MG63 (cell line): ENCODE measurements around the gene LRRC72. TPM values are rescaled to one million over a fixed set of nuclear protein-coding genes. Genes with fewer than 3 reads are reported as not detected.

Experiments
- DNase-seq: peaks from one replicate; pipeline ENCODE4 v3.0.0-alpha.2; 2020
- H3K27me3 ChIP-seq: fragments of 250-450 bp; sonication (Bioruptor Pico); 2 replicates; pipeline ENCODE4 v1.5.1; 2020; ENCODE audit warnings: mild to moderate bottlenecking, moderate library complexity
- H3K36me3 ChIP-seq: fragments of 250-450 bp; sonication (Bioruptor Pico); 2 replicates; pipeline ENCODE4 v1.5.1; 2020; ENCODE audit warnings: mild to moderate bottlenecking, moderate library complexity
- H3K4me3 ChIP-seq: fragments of 250-450 bp; sonication (Bioruptor Pico); 2 replicates; pipeline ENCODE4 v1.5.1; 2020; ENCODE audit warnings: mild to moderate bottlenecking, moderate library complexity
- H3K9me3 ChIP-seq: fragments of 250-450 bp; sonication (Bioruptor Pico); 2 replicates; pipeline ENCODE4 v1.5.1; 2020; ENCODE audit warnings: mild to moderate bottlenecking, moderate library complexity
- total RNA-seq: library from RNA; depleted of rRNA; stranded (reverse); fragments of >200 nt; shearing (Covaris generic); gene quantifications from 2 replicates; pipeline ENCODE4 v1.2.3, GENCODE V29; 2014; ENCODE audit warnings: low replicate concordance

Gene LRRC72
- total RNA-seq, 1 experiment from 2014 or later, result not detected

GRCh38 chr7:16558761-16559302, 32.2 kb downstream of the LRRC72 start:
- H3K36me3 ChIP-seq, result no peaks in the 10 kb centered on the region
- no peaks in the 10 kb centered on the region for H3K27me3 ChIP-seq
- peak; percentile 2 for DNase-seq
- H3K9me3 ChIP-seq, result no peaks in the 10 kb centered on the region
- H3K4me3 ChIP-seq, result no peak overlapping the region

GRCh38 chr7:16559497-16560179, 33.0 kb downstream of the LRRC72 start:
- Histone ChIP-seq H3K9me3 (no peaks in the 10 kb centered on the region), H3K4me3 (no peak overlapping the region), H3K36me3 (no peaks in the 10 kb centered on the region), H3K27me3 (no peaks in the 10 kb centered on the region)
- no peak for DNase-seq

- DNase-seq, result no peak
- Histone ChIP-seq H3K4me3 (no peak overlapping the region), H3K27me3 (no peaks in the 10 kb centered on the region; the same call in 1 of the 2 replicates), H3K36me3 (no peaks in the 10 kb centered on the region), H3K9me3 (no peaks in the 10 kb centered on the region)
These were observed 35.3 kb downstream of the LRRC72 start for GRCh38 chr7:16561943-16562342.

GRCh38 chr7:16562456-16563220, 36.0 kb downstream of the LRRC72 start:
- Histone ChIP-seq H3K9me3 (no peaks in the 10 kb centered on the region), H3K4me3 (no peak overlapping the region), H3K36me3 (no peaks in the 10 kb centered on the region), H3K27me3 (no peaks in the 10 kb centered on the region; the same call in 1 of the 2 replicates)
- no peak for DNase-seq

GRCh38 chr7:16563281-16564022, 36.8 kb downstream of the LRRC72 start:
- no peak for DNase-seq
- Histone ChIP-seq H3K27me3 (no peaks in the 10 kb centered on the region; the same call in 1 of the 2 replicates), H3K36me3 (no peaks in the 10 kb centered on the region), H3K4me3 (no peak overlapping the region), H3K9me3 (no peaks in the 10 kb centered on the region)

- no peak overlapping the region for H3K4me3 ChIP-seq
- H3K27me3 ChIP-seq, result no peaks in the 10 kb centered on the region; the same call in 1 of the 2 replicates
- H3K9me3 ChIP-seq, result no peaks in the 10 kb centered on the region
- H3K36me3 ChIP-seq, result no peaks in the 10 kb centered on the region
- DNase-seq, result no peak
These were observed 37.4 kb downstream of the LRRC72 start for GRCh38 chr7:16564023-16564380.

- no peak for DNase-seq
- no peaks in the 10 kb centered on the region for H3K36me3 ChIP-seq
- H3K4me3 ChIP-seq, result no peak overlapping the region
- no peaks in the 10 kb centered on the region for H3K9me3 ChIP-seq
- H3K27me3 ChIP-seq, result no peaks in the 10 kb centered on the region; the same call in 1 of the 2 replicates
These were observed 38.3 kb downstream of the LRRC72 start for GRCh38 chr7:16564909-16565426.

- H3K4me3 ChIP-seq, result no peak overlapping the region
- no peak for DNase-seq
- H3K9me3 ChIP-seq, result no peaks in the 10 kb centered on the region; the same call in 1 of the 2 replicates
- H3K36me3 ChIP-seq, result no peaks in the 10 kb centered on the region
- H3K27me3 ChIP-seq, result no peaks in the 10 kb centered on the region
These were observed 45.3 kb downstream of the LRRC72 start for GRCh38 chr7:16571941-16572340.

GRCh38 chr7:16579216-16579615, 52.6 kb downstream of the LRRC72 start:
- Histone ChIP-seq H3K4me3 (no peak overlapping the region), H3K27me3 (no peaks in the 10 kb centered on the region; the same call in 1 of the 2 replicates), H3K9me3 (no peaks in the 10 kb centered on the region), H3K36me3 (no peaks in the 10 kb centered on the region)
- DNase-seq, result no peak

GRCh38 chr7:16581286-16581685, 54.7 kb downstream of the LRRC72 start:
- H3K27me3 ChIP-seq, result no peaks in the 10 kb centered on the region; the same call in 1 of the 2 replicates
- no peaks in the 10 kb centered on the region for H3K36me3 ChIP-seq
- H3K4me3 ChIP-seq, result no peak overlapping the region
- no peaks in the 10 kb centered on the region for H3K9me3 ChIP-seq
- DNase-seq, result no peak

GRCh38 chr7:16583834-16584233, 57.2 kb downstream of the LRRC72 start:
- Histone ChIP-seq H3K9me3 (no peaks in the 10 kb centered on the region), H3K4me3 (no peak overlapping the region), H3K36me3 (no peaks in the 10 kb centered on the region), H3K27me3 (no peaks in the 10 kb centered on the region; the same call in 1 of the 2 replicates)
- DNase-seq, result no peak

- Histone ChIP-seq H3K36me3 (no peaks in the 10 kb centered on the region), H3K27me3 (no peaks in the 10 kb centered on the region), H3K9me3 (no peaks in the 10 kb centered on the region), H3K4me3 (no peak overlapping the region)
- DNase-seq, result no peak
These were observed 58.9 kb downstream of the LRRC72 start for GRCh38 chr7:16585540-16585939.

GRCh38 chr7:16586081-16586874, 59.7 kb downstream of the LRRC72 start:
- H3K9me3 ChIP-seq, result no peaks in the 10 kb centered on the region
- no peak for DNase-seq
- H3K27me3 ChIP-seq, result no peaks in the 10 kb centered on the region
- H3K36me3 ChIP-seq, result no peaks in the 10 kb centered on the region
- no peak overlapping the region for H3K4me3 ChIP-seq

- no peak for DNase-seq
- no peaks in the 10 kb centered on the region for H3K36me3 ChIP-seq
- no peaks in the 10 kb centered on the region for H3K9me3 ChIP-seq
- H3K4me3 ChIP-seq, result no peak overlapping the region
- no peaks in the 10 kb centered on the region for H3K27me3 ChIP-seq
These were observed 60.5 kb downstream of the LRRC72 start for GRCh38 chr7:16587129-16587528.

GRCh38 chr7:16587790-16588189, 61.2 kb downstream of the LRRC72 start:
- Histone ChIP-seq H3K27me3 (no peaks in the 10 kb centered on the region), H3K36me3 (no peaks in the 10 kb centered on the region), H3K4me3 (no peak overlapping the region), H3K9me3 (no peaks in the 10 kb centered on the region)
- no peak for DNase-seq

GRCh38 chr7:16589881-16590280, 63.3 kb downstream of the LRRC72 start:
- H3K36me3 ChIP-seq, result no peaks in the 10 kb centered on the region
- H3K27me3 ChIP-seq, result no peaks in the 10 kb centered on the region
- no peaks in the 10 kb centered on the region for H3K9me3 ChIP-seq
- H3K4me3 ChIP-seq, result no peak overlapping the region
- no peak for DNase-seq
